Measurements from ENCODE around the gene PAIP2.

PAIP2 gene

GRCh38 chr5:139378101-139378825 is 36.6 kb downstream of the PAIP2 start:
- TF ChIP-seq, protein P1, sequence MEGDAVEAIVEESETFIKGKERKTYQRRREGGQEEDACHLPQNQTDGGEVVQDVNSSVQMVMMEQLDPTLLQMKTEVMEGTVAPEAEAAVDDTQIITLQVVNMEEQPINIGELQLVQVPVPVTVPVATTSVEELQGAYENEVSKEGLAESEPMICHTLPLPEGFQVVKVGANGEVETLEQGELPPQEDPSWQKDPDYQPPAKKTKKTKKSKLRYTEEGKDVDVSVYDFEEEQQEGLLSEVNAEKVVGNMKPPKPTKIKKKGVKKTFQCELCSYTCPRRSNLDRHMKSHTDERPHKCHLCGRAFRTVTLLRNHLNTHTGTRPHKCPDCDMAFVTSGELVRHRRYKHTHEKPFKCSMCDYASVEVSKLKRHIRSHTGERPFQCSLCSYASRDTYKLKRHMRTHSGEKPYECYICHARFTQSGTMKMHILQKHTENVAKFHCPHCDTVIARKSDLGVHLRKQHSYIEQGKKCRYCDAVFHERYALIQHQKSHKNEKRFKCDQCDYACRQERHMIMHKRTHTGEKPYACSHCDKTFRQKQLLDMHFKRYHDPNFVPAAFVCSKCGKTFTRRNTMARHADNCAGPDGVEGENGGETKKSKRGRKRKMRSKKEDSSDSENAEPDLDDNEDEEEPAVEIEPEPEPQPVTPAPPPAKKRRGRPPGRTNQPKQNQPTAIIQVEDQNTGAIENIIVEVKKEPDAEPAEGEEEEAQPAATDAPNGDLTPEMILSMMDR (IDR thresholded peaks at IDR 0.05; ENCODE audit: control insufficient read depth, extremely low read depth, insufficient read depth), result no peak
- no peak overlapping the region for H3K4me3 ChIP-seq (ENCODE audit: low read depth, low read length)
- DNase-seq (ENCODE audit: low read depth), result no peak

GRCh38 chr5:139378941-139379361 is 37.3 kb downstream of the PAIP2 start:
- H3K4me3 ChIP-seq (ENCODE audit: low read depth, low read length), result no peak overlapping the region
- no peak for DNase-seq (ENCODE audit: low read depth)
- TF ChIP-seq, protein P1 (IDR thresholded peaks at IDR 0.05; ENCODE audit: control insufficient read depth, extremely low read depth, insufficient read depth), result no peak

DNA sequence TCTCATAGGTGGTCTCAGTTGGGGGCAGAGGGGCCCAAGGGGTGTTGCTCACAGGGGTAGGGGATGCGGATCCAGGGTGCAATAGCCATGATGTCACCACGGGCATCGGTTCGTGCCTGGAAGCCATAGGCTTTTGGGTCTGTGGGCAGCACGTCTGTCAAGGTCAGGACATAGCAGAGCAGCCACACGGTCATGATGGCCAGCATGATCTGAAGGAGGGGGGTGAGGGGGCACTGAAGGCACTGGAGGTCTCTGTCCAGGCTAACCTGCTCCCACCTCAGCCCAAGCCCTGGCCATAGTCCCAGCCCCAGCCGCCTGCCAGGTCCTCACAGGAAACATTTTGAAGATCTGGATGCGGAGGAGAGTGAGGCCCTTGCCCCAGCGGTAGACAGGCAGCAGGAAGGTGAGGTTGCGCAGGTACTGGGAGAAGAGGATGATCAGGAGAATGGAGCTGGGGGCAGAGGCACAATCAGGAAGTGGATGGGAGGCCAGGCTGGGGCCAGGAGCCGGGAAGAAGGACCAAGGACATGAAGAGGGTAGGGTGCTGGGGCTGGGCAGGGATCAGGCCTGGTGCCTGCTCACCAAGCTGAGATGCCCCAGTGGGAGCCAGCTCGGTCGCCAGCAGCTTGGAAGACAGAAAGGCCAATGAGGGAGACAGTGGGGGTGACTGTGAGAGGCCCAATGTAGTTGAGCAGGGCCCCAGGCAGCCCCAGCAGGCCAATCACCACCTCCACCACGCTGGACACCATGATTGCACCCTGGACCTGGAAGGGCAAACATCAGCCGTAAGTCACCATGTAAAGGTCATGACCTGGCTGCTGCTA is 38.2 kb downstream of the PAIP2 start:
- DNase-seq (ENCODE audit: low read depth), result no peak
- no peak overlapping the region for H3K4me3 ChIP-seq (ENCODE audit: low read depth, low read length)
- TF ChIP-seq, protein P1 (IDR thresholded peaks at IDR 0.05; ENCODE audit: control insufficient read depth, extremely low read depth, insufficient read depth), result no peak

DNA sequence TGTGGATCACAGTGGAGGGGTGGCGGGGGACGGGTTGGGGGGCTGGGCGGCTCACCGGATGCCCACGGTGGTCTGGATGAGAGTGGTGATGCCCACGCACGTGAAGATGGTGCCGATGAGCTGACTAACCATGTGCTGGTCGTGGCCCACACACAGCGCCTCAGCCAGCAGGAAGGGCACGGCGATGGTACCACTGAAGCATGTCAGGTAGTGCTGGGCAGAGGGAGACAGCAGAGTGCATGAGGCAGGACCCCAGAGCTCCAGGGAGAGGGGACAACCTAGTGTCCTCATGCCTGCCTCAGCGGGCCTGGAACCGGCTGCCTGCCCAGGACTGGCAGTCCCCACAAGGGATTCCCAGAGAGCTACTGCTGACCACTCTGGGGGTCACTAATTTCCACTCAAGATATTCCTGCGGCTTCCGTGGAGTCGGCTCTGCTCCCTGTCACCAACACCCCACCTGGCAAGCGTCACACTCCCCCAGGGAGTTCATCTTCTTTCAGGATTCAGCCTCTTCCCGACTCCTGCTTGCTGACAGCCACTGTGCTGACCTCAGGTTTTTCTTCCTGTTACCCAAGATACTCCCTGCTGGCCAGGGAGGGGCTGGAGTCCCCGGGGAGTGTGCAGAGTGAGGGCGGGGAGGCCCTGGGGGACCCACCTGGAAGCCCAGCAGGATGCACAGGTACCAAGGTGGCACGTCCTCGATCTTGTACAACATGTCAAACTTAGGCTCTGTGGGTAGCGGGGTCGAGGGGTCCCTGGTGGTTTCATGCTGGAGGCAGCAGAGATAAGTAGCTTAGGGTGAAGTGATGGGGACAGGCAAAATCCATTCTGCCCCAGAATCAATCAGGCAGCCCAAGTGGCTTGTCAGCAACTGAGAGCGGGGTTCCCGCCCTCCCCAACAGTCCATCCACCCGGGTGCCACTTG is 40.4 kb downstream of the PAIP2 start:
- no peak overlapping the region for H3K4me3 ChIP-seq (ENCODE audit: low read depth, low read length)
- TF ChIP-seq, protein P1 (IDR thresholded peaks at IDR 0.05; ENCODE audit: control insufficient read depth, extremely low read depth, insufficient read depth), result no peak
- DNase-seq (ENCODE audit: low read depth), result no peak

GRCh38 chr5:139382807-139383206 is 41.2 kb downstream of the PAIP2 start:
- no peak for DNase-seq (ENCODE audit: low read depth)
- TF ChIP-seq, protein P1 (IDR thresholded peaks at IDR 0.05; ENCODE audit: control insufficient read depth, extremely low read depth, insufficient read depth), result no peak
- H3K4me3 ChIP-seq (ENCODE audit: low read depth, low read length), result no peak overlapping the region

GRCh38 chr5:139383275-139383992 is 41.8 kb downstream of the PAIP2 start, which contains the start of gene SLC23A1:
Gene SLC23A1, minus strand, starts transcription at chr5:139383297. Its CDS starts 44 bp downstream, at chr5:139383253.
- DNase-seq (ENCODE audit: low read depth), result no peak
- TF ChIP-seq, protein P1 (IDR thresholded peaks at IDR 0.05; ENCODE audit: control insufficient read depth, extremely low read depth, insufficient read depth), result no peak
- H3K4me3 ChIP-seq (ENCODE audit: low read depth, low read length), result 0 out of 2 replicates have a peak within 1 kb of the TSS, but pooled peaks have one; percentile 22

Measured in LNCaP clone FGC (cell line).